Activated CD8-positive, alpha-beta memory T cell treated with anti-CD3 and anti-CD28 coated beads, Interleukin-2, amount 10 ng/mL, durations not matched to agents 7 days and 5 days (primary cell): ENCODE measurements around the gene CADPS2. TPM values are rescaled to one million over a fixed set of nuclear protein-coding genes. Genes with fewer than 3 reads are reported as not detected.

Experiments used
- ATAC-seq: fragments of 150-1000 bp; cut with Tn5 transposase; one replicate; pipeline ENCODE4 v1.10.0; 2021; ENCODE audit warnings: moderate library complexity
- CTCF ChIA-PET: fragments of 350-600 bp; sonication (Branson Sonifier 250); formaldehyde crosslinking; loops from one replicate; lab custom pipeline; 2021; ENCODE audit warnings: antibody characterized with exemption; lab: Charles Lee
- DNase-seq: peaks from one replicate; pipeline ENCODE4 v3.0.0-alpha.2; 2020
- H3K27ac Mint-ChIP-seq: one replicate; pipeline ENCODE4 v1.8.0; 2021; ENCODE audit warnings: mild to moderate bottlenecking, mixed read lengths
- H3K27me3 Mint-ChIP-seq: one replicate; pipeline ENCODE4 v1.8.0; 2021; ENCODE audit warnings: mixed read lengths
- H3K36me3 Mint-ChIP-seq: one replicate; pipeline ENCODE4 v1.8.0; 2021; ENCODE audit warnings: mild to moderate bottlenecking, mixed read lengths
- H3K4me1 Mint-ChIP-seq: one replicate; pipeline ENCODE4 v1.8.0; 2021; ENCODE audit warnings: mixed read lengths
- H3K4me3 Mint-ChIP-seq: one replicate; pipeline ENCODE4 v1.8.0; 2021; ENCODE audit warnings: mild to moderate bottlenecking, moderate library complexity, mixed read lengths
- H3K9me3 Mint-ChIP-seq: one replicate; pipeline ENCODE4 v1.8.0; 2022; ENCODE audit warnings: low read depth, mixed read lengths
- total RNA-seq, 2 experiments: library from RNA; stranded (reverse); gene quantifications; one replicate each; pipeline ENCODE4 v1.2.3, GENCODE V29; 2021

CADPS2 gene
- total RNA-seq, 2 experiments from 2014 or later: not detected

DNA sequence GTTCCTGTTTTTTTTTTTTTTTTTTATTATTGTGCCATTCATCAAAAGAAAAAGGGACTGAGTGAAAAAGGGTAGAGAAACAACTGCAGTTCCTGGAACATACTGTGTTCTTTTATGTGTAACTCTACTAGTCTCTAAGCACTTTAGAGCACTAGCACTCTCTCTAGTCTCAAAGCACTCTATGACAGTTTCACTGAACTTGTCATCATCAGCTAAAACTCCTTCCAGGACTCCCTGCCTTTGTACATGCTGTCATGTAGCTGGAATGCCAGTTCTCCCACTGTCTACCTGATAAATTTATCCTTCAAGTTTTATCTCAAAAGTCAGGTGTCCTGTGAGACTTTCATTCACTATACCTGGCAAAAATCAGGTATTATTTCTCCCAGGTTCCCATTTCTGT lies 333.5 kb downstream of the CADPS2 start:
- CTCF ChIA-PET: no interaction called here
- no peak for DNase-seq
- no peak overlapping the region for H3K4me3 Mint-ChIP-seq
- no peaks in the 10 kb centered on the region for H3K9me3 Mint-ChIP-seq
- H3K36me3 Mint-ChIP-seq: no peaks in the 10 kb centered on the region
- no peaks in the 10 kb centered on the region for H3K4me1 Mint-ChIP-seq
- no peak overlapping the region for H3K27ac Mint-ChIP-seq
- ATAC-seq: no peak
- no peaks in the 10 kb centered on the region for H3K27me3 Mint-ChIP-seq

DNA sequence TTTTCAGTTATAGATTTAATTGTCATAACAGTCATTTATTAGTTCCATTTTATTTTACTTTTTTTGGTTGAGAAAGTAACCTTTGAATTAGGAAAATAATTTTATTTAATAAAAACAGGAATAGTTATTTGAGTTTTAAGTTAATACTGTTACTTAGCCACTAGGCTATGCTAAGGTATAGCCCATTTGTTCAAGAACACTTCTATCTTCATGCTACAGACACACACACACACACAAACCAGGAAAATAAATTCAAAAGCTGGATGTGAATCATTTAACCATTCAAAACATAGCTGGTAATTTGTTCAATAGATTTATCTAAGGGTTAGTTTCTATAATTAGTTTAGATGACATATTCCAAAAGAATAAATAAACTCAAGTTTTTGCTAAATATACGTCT lies 335.7 kb downstream of the CADPS2 start:
- H3K27me3 Mint-ChIP-seq: no peaks in the 10 kb centered on the region
- DNase-seq (no peak), ATAC-seq (no peak)
- no peak overlapping the region for H3K27ac Mint-ChIP-seq
- CTCF ChIA-PET: interaction anchor here (1.2 kb wide), 1 partner anchor 24 kb away, joined by 3 read pairs; no protein-coding TSS in a partner anchor
- no peaks in the 10 kb centered on the region for H3K4me1 Mint-ChIP-seq
- no peak overlapping the region for H3K4me3 Mint-ChIP-seq
- H3K36me3 Mint-ChIP-seq: no peaks in the 10 kb centered on the region
- H3K9me3 Mint-ChIP-seq: peaks cover 2% of the 10 kb centered on the region

DNA sequence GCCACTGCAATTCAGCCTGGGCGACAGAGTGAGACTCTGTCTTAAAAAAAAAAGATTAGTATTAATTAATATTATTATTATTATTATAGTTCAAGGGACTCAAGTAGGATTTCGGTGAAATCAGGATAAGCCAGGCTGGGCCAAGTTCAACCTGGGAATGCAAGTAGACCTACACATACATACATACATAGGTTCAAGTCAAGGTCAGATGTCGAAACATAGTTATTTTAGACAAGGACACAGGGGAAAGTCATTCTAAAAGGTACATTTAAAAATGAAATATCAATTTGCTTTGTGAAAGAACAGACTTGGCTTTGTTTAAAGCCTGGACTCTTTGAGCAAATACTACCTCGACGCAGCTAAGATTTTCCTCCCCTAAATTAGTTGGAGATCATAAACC lies 336.7 kb downstream of the CADPS2 start:
- Mint-ChIP-seq H3K36me3 (no peaks in the 10 kb centered on the region), H3K27ac (no peak overlapping the region), H3K4me1 (no peaks in the 10 kb centered on the region), H3K4me3 (no peak overlapping the region), H3K27me3 (no peaks in the 10 kb centered on the region), H3K9me3 (peaks cover 2% of the 10 kb centered on the region)
- ATAC-seq (no peak), DNase-seq (no peak)
- CTCF ChIA-PET: no interaction called here

DNA sequence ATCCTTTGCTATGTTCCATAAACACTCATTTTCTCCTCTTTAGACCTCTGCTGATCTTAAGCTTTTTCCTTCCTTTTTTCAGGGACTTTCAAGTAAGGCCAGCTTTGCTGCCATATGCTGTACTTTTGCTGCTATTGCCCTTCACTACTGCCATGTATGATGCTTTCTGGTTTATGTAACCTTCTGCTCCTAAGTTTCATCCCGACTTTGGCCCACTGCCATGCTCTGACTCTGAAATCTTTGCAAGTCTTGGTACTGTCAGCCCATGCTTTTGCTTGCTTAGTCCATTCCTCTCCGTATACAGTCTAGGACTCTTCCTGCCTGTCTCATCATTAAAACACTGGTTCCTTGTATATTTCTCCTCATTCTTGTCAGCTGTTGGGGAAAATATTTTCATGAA lies 339.8 kb downstream of the CADPS2 start:
- Mint-ChIP-seq H3K4me1 (no peaks in the 10 kb centered on the region), H3K9me3 (peaks cover 2% of the 10 kb centered on the region), H3K4me3 (no peak overlapping the region), H3K36me3 (no peaks in the 10 kb centered on the region), H3K27me3 (no peaks in the 10 kb centered on the region), H3K27ac (no peak overlapping the region)
- no peak for ATAC-seq
- CTCF ChIA-PET: no interaction called here
- DNase-seq: no peak

DNA sequence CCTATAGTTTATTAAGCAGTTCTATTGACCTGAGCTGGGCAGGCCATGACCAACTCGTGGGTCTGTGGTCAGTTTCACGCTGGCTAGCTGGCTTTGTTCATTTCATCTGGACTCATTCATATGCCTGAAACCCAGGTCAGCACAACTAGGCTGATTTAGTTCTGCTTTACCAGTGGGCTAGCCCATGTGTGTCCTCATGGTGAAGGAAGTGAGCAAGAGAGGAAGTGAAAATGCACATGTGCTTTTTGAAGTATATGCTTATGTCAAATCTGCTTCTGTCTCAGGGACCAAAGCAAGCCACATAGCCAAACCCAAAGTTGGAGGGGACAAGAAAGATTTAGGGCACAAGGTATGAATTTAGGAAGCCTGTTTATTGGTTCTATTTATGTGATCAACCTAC lies 341.8 kb downstream of the CADPS2 start:
- Mint-ChIP-seq H3K4me1 (no peaks in the 10 kb centered on the region), H3K4me3 (no peak overlapping the region), H3K36me3 (no peaks in the 10 kb centered on the region), H3K9me3 (peaks cover 2% of the 10 kb centered on the region), H3K27me3 (no peaks in the 10 kb centered on the region), H3K27ac (no peak overlapping the region)
- CTCF ChIA-PET: no interaction called here
- no peak for ATAC-seq
- DNase-seq: no peak

DNA sequence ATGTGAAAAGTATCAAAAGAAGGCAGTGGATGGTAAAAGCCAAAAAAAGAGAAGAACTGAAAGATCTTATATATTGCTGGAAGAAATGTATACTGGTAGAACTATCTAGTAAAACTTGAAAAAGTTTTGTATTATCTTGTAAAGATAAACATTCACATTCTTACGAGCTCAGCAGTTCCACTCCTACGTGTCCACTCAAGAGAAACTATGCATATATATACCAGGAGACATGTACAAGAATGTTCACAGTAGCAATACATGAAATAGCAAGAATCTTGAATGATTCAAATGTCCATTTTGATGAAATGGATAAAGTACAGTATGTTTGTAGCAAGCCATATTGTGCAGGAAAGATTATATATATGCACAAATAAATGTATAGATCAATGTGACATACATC lies 342.4 kb downstream of the CADPS2 start:
- H3K27ac Mint-ChIP-seq: no peak overlapping the region
- no peaks in the 10 kb centered on the region for H3K36me3 Mint-ChIP-seq
- ATAC-seq (no peak), DNase-seq (no peak)
- no peak overlapping the region for H3K4me3 Mint-ChIP-seq
- H3K27me3 Mint-ChIP-seq: no peaks in the 10 kb centered on the region
- peaks cover 2% of the 10 kb centered on the region for H3K9me3 Mint-ChIP-seq
- no peaks in the 10 kb centered on the region for H3K4me1 Mint-ChIP-seq
- CTCF ChIA-PET: no interaction called here

DNA sequence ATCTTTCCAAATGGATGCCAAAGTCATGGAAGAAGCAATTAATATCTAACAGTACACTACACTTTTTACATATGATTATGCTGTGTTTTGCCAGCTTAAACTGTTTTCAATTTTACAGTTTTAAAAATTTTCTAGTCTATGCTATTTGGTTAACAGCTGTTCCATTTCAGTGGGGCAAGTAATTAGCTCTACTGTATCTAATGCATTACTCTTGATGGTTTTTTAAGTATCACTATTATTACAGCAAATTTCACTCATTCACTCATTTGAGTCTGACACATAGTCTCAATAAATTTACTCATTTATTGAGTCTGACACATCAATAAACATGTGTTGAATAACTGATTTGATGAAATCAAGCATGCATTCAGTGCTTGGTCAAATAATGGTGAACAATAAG lies 343.1 kb downstream of the CADPS2 start:
- H3K4me1 Mint-ChIP-seq: no peaks in the 10 kb centered on the region
- H3K4me3 Mint-ChIP-seq: no peak overlapping the region
- no peak for ATAC-seq
- no peak for DNase-seq
- no peaks in the 10 kb centered on the region for H3K27me3 Mint-ChIP-seq
- no peaks in the 10 kb centered on the region for H3K36me3 Mint-ChIP-seq
- CTCF ChIA-PET: no interaction called here
- H3K9me3 Mint-ChIP-seq: peaks cover 2% of the 10 kb centered on the region
- no peak overlapping the region for H3K27ac Mint-ChIP-seq

DNA sequence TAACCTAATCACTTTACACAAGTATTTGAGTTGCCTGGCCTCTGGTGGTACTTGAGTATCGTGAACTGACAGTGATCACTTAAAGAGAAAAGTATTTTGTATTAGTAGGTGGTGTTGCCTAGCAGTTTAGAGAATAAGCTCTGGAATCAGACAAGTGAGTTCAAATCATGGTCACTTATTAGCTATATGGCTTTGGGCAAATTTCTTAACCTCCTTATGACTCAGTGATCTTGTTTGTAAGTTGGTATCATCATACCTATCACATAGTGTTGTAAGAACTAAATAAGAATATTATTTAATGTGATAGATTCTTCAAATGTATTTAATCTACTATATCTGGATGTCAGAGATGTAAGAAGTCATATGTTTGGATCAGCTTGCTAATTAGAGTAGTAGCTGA lies 351.2 kb downstream of the CADPS2 start:
- no peak for ATAC-seq

DNA sequence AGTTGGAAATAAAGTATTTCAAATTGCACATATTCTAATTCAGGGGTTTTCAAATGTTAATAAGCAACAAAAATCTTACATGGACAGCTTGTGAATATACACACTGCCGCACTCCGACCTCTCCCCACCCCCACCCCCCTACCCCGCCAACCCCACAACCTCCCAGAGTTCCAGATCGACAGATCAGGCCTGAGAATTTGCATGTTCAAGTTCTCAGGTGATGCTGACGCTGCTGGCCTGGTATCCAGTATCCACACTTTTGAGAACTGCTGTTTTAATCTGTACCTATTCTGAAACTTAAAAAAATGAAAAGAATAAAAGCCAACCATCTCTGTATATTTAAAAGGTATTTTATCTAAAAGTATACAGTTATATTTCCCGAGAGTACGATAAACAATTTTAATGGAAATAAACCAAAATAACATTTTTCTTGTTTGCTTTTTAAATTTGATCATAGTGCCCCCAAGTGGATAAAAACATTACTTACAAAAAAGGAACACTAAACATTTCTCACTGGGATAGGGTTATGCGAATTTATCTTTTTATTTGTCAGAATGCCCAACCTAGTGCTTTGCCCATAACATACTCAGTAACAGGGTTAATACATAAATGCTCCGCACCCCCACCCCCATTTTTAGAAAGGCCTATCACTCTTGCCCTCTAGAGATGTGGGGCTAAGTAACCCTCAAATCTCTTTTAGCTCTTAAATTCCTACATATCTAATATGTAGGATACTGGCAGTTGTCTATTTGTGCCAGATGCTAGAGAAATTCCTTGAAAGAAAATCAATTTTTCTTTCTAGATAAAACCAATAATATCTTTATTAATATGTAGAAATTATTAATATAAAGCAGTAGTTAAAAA lies 353.6 kb downstream of the CADPS2 start:
- H3K4me1 Mint-ChIP-seq: no peaks in the 10 kb centered on the region
- CTCF ChIA-PET: interaction anchor here (0.7 to 1.3 kb wide), 2 partner anchors 24 to 314 kb away, joined by 3 to 5 read pairs; no protein-coding TSS in a partner anchor
- no peaks in the 10 kb centered on the region for H3K27me3 Mint-ChIP-seq
- no peaks in the 10 kb centered on the region for H3K9me3 Mint-ChIP-seq
- H3K27ac Mint-ChIP-seq: no peak overlapping the region
- H3K36me3 Mint-ChIP-seq: no peaks in the 10 kb centered on the region
- no peak for DNase-seq
- ATAC-seq: no peak
- H3K4me3 Mint-ChIP-seq: no peak overlapping the region

More for the DNA sequence above, 351.2 kb downstream of the CADPS2 start:
- Mint-ChIP-seq H3K4me1 (no peaks in the 10 kb centered on the region), H3K36me3 (no peaks in the 10 kb centered on the region), H3K4me3 (no peak overlapping the region), H3K27me3 (no peaks in the 10 kb centered on the region), H3K27ac (no peak overlapping the region), H3K9me3 (no peaks in the 10 kb centered on the region)
- no peak for DNase-seq
- CTCF ChIA-PET: no interaction called here

DNA sequence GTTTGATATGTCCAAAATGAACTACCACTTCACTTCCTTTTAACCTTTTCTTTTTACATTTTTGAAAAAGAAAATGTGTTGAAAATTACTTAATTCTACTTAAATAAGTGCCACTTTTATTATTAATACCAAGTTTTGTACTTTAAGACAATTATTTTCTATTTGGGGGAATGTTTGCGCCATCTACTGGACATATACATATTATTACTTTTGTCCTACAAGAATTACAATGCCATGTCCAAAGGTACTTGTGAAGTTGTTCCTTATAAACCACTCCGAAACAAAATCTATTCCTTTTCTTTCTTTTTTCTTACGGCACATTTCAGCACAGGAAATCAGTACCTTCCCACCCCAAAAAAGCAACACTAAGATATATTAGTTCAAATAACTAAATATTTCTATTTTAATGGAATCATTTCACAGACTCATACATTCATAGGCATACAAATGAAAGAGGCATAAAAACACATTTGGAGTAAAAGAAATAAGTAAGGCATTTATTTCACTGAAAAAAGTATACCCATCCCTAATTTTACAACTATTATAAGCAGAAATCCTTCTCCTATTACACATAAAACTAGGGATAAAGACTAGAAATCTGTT lies 357.3 kb downstream of the CADPS2 start:
- no peaks in the 10 kb centered on the region for H3K4me1 Mint-ChIP-seq
- H3K36me3 Mint-ChIP-seq: no peaks in the 10 kb centered on the region
- H3K4me3 Mint-ChIP-seq: no peak overlapping the region
- no peak overlapping the region for H3K27ac Mint-ChIP-seq
- no peaks in the 10 kb centered on the region for H3K9me3 Mint-ChIP-seq
- CTCF ChIA-PET: interaction anchor here (1.2 kb wide), 1 partner anchor 8 kb away, joined by 3 read pairs; no protein-coding TSS in a partner anchor
- no peak for DNase-seq
- no peaks in the 10 kb centered on the region for H3K27me3 Mint-ChIP-seq
- ATAC-seq: no peak

DNA sequence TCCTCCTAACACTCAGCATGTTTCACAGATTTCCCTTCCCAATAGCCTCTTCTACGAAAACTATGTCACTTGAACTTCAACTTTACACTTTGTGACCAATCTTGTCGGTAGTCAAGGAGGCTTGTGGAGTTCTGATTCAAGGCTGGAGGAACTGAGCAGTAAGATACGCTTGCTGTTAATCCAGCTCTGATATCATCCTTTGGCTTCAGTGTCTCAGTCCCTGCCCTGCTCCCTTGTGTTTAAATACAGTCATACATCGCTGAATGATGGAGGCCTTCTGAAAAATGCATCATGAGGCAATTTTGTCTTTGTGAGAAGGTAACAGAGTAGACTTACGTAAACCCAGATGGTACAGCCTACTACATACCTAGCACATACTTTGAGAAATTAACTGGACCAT lies 360.9 kb downstream of the CADPS2 start:
- ATAC-seq: no peak
- no peak for DNase-seq
- H3K9me3 Mint-ChIP-seq: no peaks in the 10 kb centered on the region
- H3K36me3 Mint-ChIP-seq: no peaks in the 10 kb centered on the region
- H3K4me3 Mint-ChIP-seq: no peak overlapping the region
- no peak overlapping the region for H3K27ac Mint-ChIP-seq
- no peaks in the 10 kb centered on the region for H3K4me1 Mint-ChIP-seq
- CTCF ChIA-PET: no interaction called here
- H3K27me3 Mint-ChIP-seq: no peaks in the 10 kb centered on the region

DNA sequence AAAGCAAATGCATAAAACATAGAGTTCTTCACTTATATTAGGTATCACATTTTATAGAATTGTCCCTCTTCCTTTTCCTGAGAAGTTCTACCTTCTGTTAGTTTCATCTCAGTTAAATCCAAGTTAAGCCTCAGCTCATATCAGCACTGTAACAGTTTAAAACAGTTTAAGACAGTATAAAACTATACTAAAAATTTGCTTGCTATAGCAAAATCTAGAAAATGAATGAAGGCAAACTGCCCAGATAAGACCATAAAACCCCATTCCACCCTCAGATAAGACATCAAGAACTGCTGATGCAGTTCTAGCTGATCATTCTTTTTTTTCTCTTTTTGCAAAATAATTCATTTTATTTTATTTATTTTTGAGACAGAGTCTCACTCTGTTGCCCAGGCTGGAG lies 364.5 kb downstream of the CADPS2 start:
- no peak for ATAC-seq
- Mint-ChIP-seq H3K4me1 (no peaks in the 10 kb centered on the region), H3K36me3 (no peaks in the 10 kb centered on the region), H3K27me3 (no peaks in the 10 kb centered on the region), H3K4me3 (no peak overlapping the region), H3K27ac (no peak overlapping the region), H3K9me3 (no peaks in the 10 kb centered on the region)
- no peak for DNase-seq
- CTCF ChIA-PET: no interaction called here

DNA sequence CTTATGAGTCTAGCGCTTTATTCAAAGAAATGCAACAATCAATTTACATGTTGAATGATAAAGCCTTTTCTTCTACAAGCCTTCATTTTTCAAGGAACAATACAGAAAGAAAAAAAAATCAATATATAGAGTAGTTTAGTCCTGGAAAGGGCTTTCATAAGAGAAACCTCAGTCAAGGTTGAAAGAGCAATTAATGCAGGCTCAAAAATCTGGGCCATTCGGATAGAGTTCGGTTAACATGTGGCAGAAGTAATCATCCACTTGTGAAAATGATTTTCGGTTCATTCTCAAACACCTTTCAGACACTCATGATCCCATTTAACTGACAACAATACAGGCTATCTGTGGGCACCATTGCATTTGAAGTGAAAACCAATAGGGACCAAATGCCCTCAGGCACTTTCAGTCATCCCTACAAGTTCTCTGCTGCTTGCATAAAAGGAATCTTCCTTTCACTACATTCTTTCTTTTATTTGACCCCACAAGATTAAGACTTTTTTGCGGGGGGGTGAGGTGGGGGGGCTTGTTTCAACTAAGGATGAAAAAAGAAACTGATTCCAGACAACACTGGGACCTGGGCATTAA lies 365.2 kb downstream of the CADPS2 start:
- Mint-ChIP-seq H3K27me3 (no peaks in the 10 kb centered on the region), H3K4me3 (no peak overlapping the region), H3K9me3 (no peaks in the 10 kb centered on the region), H3K4me1 (no peaks in the 10 kb centered on the region), H3K36me3 (no peaks in the 10 kb centered on the region), H3K27ac (no peak overlapping the region)
- ATAC-seq (no peak), DNase-seq (no peak)
- CTCF ChIA-PET: no interaction called here

DNA sequence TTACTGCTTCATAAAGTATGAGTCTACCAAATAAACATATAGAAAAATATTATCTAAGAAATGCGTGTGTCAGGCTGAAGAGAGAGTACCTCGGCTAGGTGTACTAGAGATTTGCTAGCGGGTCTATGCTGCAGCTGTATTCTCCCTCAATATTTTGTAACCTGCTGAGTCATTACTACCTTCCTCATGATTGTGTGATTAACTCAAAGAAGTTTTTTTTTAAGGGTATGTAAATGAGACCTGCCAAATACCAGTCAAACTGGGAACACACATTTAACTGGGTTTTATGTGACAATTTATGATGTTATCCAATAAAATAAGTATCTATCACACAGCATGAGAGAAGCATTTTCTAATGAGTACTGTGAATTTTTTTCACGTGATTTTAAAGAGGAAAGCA lies 367.8 kb downstream of the CADPS2 start:
- no peak overlapping the region for H3K27ac Mint-ChIP-seq
- H3K27me3 Mint-ChIP-seq: no peaks in the 10 kb centered on the region
- ATAC-seq (no peak), DNase-seq (no peak)
- H3K9me3 Mint-ChIP-seq: no peaks in the 10 kb centered on the region
- H3K4me3 Mint-ChIP-seq: no peak overlapping the region
- H3K4me1 Mint-ChIP-seq: no peaks in the 10 kb centered on the region
- CTCF ChIA-PET: no interaction called here
- H3K36me3 Mint-ChIP-seq: no peaks in the 10 kb centered on the region
